HG02610 (cell line): Measurements from ENCODE around the gene CYP24A1.
"Not testable (repeated sequence)": the region's sequence is repeated elsewhere in the genome, so short reads cannot be mapped to it uniquely, and the experiment has no call there.

ENCODE experiments used
- ATAC-seq: cut with Tn5 transposase; IDR thresholded peaks from one replicate; pipeline ENCODE4 v1.9.1; 2021; ENCODE audit warnings: mild to moderate bottlenecking, moderate library complexity; ENCODE audit not compliant: unreplicated experiment

CYP24A1 gene

GRCh38 chr20:54137115-54137514, 36.7 kb downstream of the CYP24A1 start:
- no peak for ATAC-seq

- no peak for ATAC-seq
Observed at GRCh38 chr20:54134445-54135220, 39.2 kb downstream of the CYP24A1 start.

GRCh38 chr20:54133434-54134427, 40.1 kb downstream of the CYP24A1 start:
- ATAC-seq = no peak

- ATAC-seq = no peak
Observed at GRCh38 chr20:54132612-54133433, 41.0 kb downstream of the CYP24A1 start.

GRCh38 chr20:54131675-54132611, 41.8 kb downstream of the CYP24A1 start:
- ATAC-seq = no peak

- not testable (repeated sequence) for ATAC-seq
Observed at GRCh38 chr20:54131125-54131524, 42.7 kb downstream of the CYP24A1 start.

GRCh38 chr20:54129350-54129749, 44.4 kb downstream of the CYP24A1 start:
- ATAC-seq = no peak

GRCh38 chr20:54127855-54128574, 45.8 kb downstream of the CYP24A1 start:
- no peak for ATAC-seq

GRCh38 chr20:54126806-54127655, 46.8 kb downstream of the CYP24A1 start:
- no peak for ATAC-seq

GRCh38 chr20:54126328-54126727, 47.5 kb downstream of the CYP24A1 start:
- not testable (repeated sequence) for ATAC-seq

- ATAC-seq = no peak
Observed at GRCh38 chr20:54123587-54124180, 50.1 kb downstream of the CYP24A1 start.

GRCh38 chr20:54122681-54123586, 50.9 kb downstream of the CYP24A1 start:
- ATAC-seq = no peak

GRCh38 chr20:54122189-54122588, 51.6 kb downstream of the CYP24A1 start:
- no peak for ATAC-seq

- no peak for ATAC-seq
Observed at GRCh38 chr20:54119744-54120143, 54.0 kb downstream of the CYP24A1 start.

- ATAC-seq = no peak
Observed at GRCh38 chr20:54118220-54119001, 55.4 kb downstream of the CYP24A1 start.
